ENCODE results near the gene SRGAP2C.
"Not testable (repeated sequence)": the region's sequence is repeated elsewhere in the genome, so short reads cannot be mapped to it uniquely, and the experiment has no call there.

The SRGAP2C gene

GRCh38 chr1:121339611-121340010 is 154.8 kb downstream of the SRGAP2C start:
- not testable (repeated sequence) for DNase-seq (ENCODE audit: low spot score)

- DNase-seq (ENCODE audit: low spot score), result not testable (repeated sequence)
These were observed 158.6 kb downstream of the SRGAP2C start for GRCh38 chr1:121343311-121343906.

GRCh38 chr1:121344355-121344754 is 159.6 kb downstream of the SRGAP2C start:
- not testable (repeated sequence) for DNase-seq (ENCODE audit: low spot score)

- not testable (repeated sequence) for DNase-seq (ENCODE audit: low spot score)
These were observed 161.9 kb downstream of the SRGAP2C start for GRCh38 chr1:121346654-121347053.

GRCh38 chr1:121347476-121347875 is 162.7 kb downstream of the SRGAP2C start:
- not testable (repeated sequence) for DNase-seq (ENCODE audit: low spot score)

GRCh38 chr1:121348115-121348514 is 163.3 kb downstream of the SRGAP2C start:
- DNase-seq (ENCODE audit: low spot score), result not testable (repeated sequence)

GRCh38 chr1:121349332-121349967 is 164.7 kb downstream of the SRGAP2C start:
- DNase-seq (ENCODE audit: low spot score), result not testable (repeated sequence)

- DNase-seq (ENCODE audit: low spot score), result not testable (repeated sequence)
These were observed 171.1 kb downstream of the SRGAP2C start for GRCh38 chr1:121355711-121356420.

- not testable (repeated sequence) for DNase-seq (ENCODE audit: low spot score)
These were observed 172.0 kb downstream of the SRGAP2C start for GRCh38 chr1:121356819-121357218.

- DNase-seq (ENCODE audit: low spot score), result not testable (repeated sequence)
These were observed 175.8 kb downstream of the SRGAP2C start for GRCh38 chr1:121360531-121360930.

GRCh38 chr1:121361451-121362233 is 176.9 kb downstream of the SRGAP2C start:
- DNase-seq (ENCODE audit: low spot score), result not testable (repeated sequence)

- DNase-seq (ENCODE audit: low spot score), result not testable (repeated sequence)
These were observed 177.6 kb downstream of the SRGAP2C start for GRCh38 chr1:121362234-121362883.

- not testable (repeated sequence) for DNase-seq (ENCODE audit: low spot score)
These were observed 180.5 kb downstream of the SRGAP2C start for GRCh38 chr1:121365316-121365715.

GRCh38 chr1:121365723-121366122 is 180.9 kb downstream of the SRGAP2C start:
- DNase-seq (ENCODE audit: low spot score), result peak; percentile 1

- DNase-seq (ENCODE audit: low spot score), result not testable (repeated sequence)
These were observed 181.4 kb downstream of the SRGAP2C start for GRCh38 chr1:121366171-121366570.

- DNase-seq (ENCODE audit: low spot score), result not testable (repeated sequence)
These were observed 184.1 kb downstream of the SRGAP2C start for GRCh38 chr1:121368910-121369309.

- not testable (repeated sequence) for DNase-seq (ENCODE audit: low spot score)
These were observed 185.2 kb downstream of the SRGAP2C start for GRCh38 chr1:121369959-121370358.

GRCh38 chr1:121374851-121375367 is 190.1 kb downstream of the SRGAP2C start:
- not testable (repeated sequence) for DNase-seq (ENCODE audit: low spot score)

- DNase-seq (ENCODE audit: low spot score), result not testable (repeated sequence)
These were observed 192.2 kb downstream of the SRGAP2C start for GRCh38 chr1:121376986-121377385.

GRCh38 chr1:121378757-121379156 is 194.0 kb downstream of the SRGAP2C start:
- DNase-seq (ENCODE audit: low spot score), result not testable (repeated sequence)

GRCh38 chr1:121384754-121385153 is 200.0 kb downstream of the SRGAP2C start:
- not testable (repeated sequence) for DNase-seq (ENCODE audit: low spot score)

Data from CD4-positive, alpha-beta T cell treated with Interleukin-6 at 100 ng/mL for 8 hours (primary cell).